IPS-18c (cell line): ENCODE results near the gene FLT1.

ENCODE experiments used
- H3K4me3 ChIP-seq: 2 replicates; pipeline ENCODE4 v1.7.0; 2013; ENCODE audit warnings: low read depth, mild to moderate bottlenecking, low read length, moderate library complexity; ENCODE audit not compliant: insufficient read depth
- H3K9me3 ChIP-seq: one replicate; pipeline ENCODE4 v1.6.1; 2013; ENCODE audit warnings: mild to moderate bottlenecking, low read length, moderate library complexity; ENCODE audit not compliant: control insufficient read depth, insufficient read depth

The FLT1 gene

GRCh38 chr13:28455580-28456194, 39.2 kb downstream of the FLT1 start:
- no peaks in the 10 kb centered on the region for H3K9me3 ChIP-seq
- H3K4me3 ChIP-seq = no peak overlapping the region

GRCh38 chr13:28452755-28453154, 42.2 kb downstream of the FLT1 start:
- Histone ChIP-seq H3K9me3 (peaks cover 7% of the 10 kb centered on the region), H3K4me3 (no peak overlapping the region)

- H3K4me3 ChIP-seq = no peak overlapping the region
- H3K9me3 ChIP-seq = peaks cover 7% of the 10 kb centered on the region
Measured at GRCh38 chr13:28451482-28452217, 43.3 kb downstream of the FLT1 start.

- Histone ChIP-seq H3K9me3 (peaks cover 7% of the 10 kb centered on the region), H3K4me3 (no peak overlapping the region)
Measured at GRCh38 chr13:28449826-28450773, 44.8 kb downstream of the FLT1 start.

GRCh38 chr13:28448651-28449358, 46.1 kb downstream of the FLT1 start:
- H3K9me3 ChIP-seq = peaks cover 7% of the 10 kb centered on the region
- no peak overlapping the region for H3K4me3 ChIP-seq

GRCh38 chr13:28447989-28448388, 46.9 kb downstream of the FLT1 start:
- H3K4me3 ChIP-seq = no peak overlapping the region

GRCh38 chr13:28447206-28447605, 47.7 kb downstream of the FLT1 start:
- Histone ChIP-seq H3K4me3 (no peak overlapping the region), H3K9me3 (peaks cover 7% of the 10 kb centered on the region)

More at GRCh38 chr13:28447989-28448388, 46.9 kb downstream of the FLT1 start:
- peaks cover 7% of the 10 kb centered on the region for H3K9me3 ChIP-seq

GRCh38 chr13:28442839-28443238, 52.1 kb downstream of the FLT1 start:
- Histone ChIP-seq H3K4me3 (no peak overlapping the region), H3K9me3 (peaks cover under 1% of the 10 kb centered on the region)

- Histone ChIP-seq H3K9me3 (no peaks in the 10 kb centered on the region), H3K4me3 (no peak overlapping the region)
Measured at GRCh38 chr13:28441529-28441928, 53.4 kb downstream of the FLT1 start.

- Histone ChIP-seq H3K4me3 (no peak overlapping the region), H3K9me3 (no peaks in the 10 kb centered on the region)
Measured at GRCh38 chr13:28440774-28441504, 54.0 kb downstream of the FLT1 start.

- Histone ChIP-seq H3K4me3 (no peak overlapping the region), H3K9me3 (no peaks in the 10 kb centered on the region)
Measured at GRCh38 chr13:28438598-28439334, 56.2 kb downstream of the FLT1 start.

GRCh38 chr13:28438067-28438466, 56.9 kb downstream of the FLT1 start:
- no peaks in the 10 kb centered on the region for H3K9me3 ChIP-seq
- no peak overlapping the region for H3K4me3 ChIP-seq

- Histone ChIP-seq H3K4me3 (no peak overlapping the region), H3K9me3 (no peaks in the 10 kb centered on the region)
Measured at GRCh38 chr13:28435917-28436316, 59.0 kb downstream of the FLT1 start.

- Histone ChIP-seq H3K9me3 (no peaks in the 10 kb centered on the region), H3K4me3 (no peak overlapping the region)
Measured at GRCh38 chr13:28434926-28435325, 60.0 kb downstream of the FLT1 start.

- Histone ChIP-seq H3K9me3 (no peaks in the 10 kb centered on the region), H3K4me3 (no peak overlapping the region)
Measured at GRCh38 chr13:28432816-28433560, 61.9 kb downstream of the FLT1 start.
